Measurements from ENCODE around the gene RBP5.

- TF ChIP-seq, protein P1, sequence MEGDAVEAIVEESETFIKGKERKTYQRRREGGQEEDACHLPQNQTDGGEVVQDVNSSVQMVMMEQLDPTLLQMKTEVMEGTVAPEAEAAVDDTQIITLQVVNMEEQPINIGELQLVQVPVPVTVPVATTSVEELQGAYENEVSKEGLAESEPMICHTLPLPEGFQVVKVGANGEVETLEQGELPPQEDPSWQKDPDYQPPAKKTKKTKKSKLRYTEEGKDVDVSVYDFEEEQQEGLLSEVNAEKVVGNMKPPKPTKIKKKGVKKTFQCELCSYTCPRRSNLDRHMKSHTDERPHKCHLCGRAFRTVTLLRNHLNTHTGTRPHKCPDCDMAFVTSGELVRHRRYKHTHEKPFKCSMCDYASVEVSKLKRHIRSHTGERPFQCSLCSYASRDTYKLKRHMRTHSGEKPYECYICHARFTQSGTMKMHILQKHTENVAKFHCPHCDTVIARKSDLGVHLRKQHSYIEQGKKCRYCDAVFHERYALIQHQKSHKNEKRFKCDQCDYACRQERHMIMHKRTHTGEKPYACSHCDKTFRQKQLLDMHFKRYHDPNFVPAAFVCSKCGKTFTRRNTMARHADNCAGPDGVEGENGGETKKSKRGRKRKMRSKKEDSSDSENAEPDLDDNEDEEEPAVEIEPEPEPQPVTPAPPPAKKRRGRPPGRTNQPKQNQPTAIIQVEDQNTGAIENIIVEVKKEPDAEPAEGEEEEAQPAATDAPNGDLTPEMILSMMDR (IDR thresholded peaks at IDR 0.05) = no peak
- no peak for TF ChIP-seq EZH2 (IDR thresholded peaks at IDR 0.05; ENCODE audit: borderline replicate concordance, insufficient read depth, low read depth, low read length, poor library complexity, severe bottlenecking)
Measured at GRCh38 chr12:7143564-7143963, 14.9 kb upstream of the RBP5 start.
